GM20000 (cell line): ENCODE data around the gene ELOVL4.

ENCODE experiments used
- DNase-seq: peaks from one replicate; pipeline ENCODE4 v3.0.0; 2012; ENCODE audit warnings: low spot score
- TF ChIP-seq, protein P1 (sequence below): IDR thresholded peaks from 2 replicates; pipeline ENCODE4 v1.5.1; 2012; ENCODE audit warnings: mild to moderate bottlenecking, control low read depth; ENCODE audit errors: extremely low read depth, missing control alignments

ELOVL4 gene

DNA sequence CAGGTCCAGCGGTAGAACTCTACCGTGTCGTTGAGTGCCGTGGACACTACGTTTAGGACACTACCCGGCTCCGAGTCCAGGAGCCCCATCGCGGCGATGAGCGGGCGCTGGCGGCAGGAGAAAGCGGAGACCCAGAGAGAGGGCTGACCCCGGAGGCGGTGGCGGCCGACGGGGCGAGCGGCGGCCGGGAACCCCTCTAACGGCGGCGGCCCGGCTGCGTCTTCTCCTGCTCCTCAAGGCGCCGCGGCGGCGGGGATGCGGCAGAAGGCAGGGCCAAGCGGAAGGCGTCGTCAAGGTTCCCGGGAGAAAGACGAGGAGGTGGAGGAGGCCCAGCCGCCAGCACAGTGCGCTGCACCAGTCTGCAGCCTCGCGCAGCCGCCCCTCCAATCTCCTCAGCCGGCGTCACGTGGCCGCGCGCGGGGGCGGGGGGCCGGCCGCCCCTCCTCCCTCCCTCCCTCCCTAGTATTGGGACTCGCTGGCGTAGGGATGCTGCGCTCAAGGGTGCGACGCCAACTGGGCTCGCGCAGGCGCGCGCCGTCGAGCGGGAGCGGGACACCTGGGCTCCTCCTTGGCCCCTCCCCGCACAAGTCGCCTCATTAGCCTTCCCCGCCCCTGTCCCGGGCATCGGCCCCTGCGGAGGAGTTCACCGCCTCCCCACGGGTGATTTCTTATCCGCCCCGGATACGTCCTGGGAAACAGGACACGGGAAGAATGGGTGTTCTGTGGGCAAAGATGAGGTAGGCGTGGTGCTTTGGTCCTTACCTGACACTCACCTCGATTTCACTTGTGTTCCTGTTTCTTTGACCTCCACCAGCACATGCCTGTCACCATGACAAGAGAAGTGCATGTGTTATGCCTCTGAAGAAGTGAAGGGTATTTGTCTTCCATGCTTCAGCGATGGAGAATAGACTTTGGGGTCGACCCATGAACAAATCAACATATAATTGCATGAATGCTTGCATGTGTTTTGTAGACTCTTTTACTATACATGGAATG lies at the start of gene ELOVL4:
TSS of gene ELOVL4 (minus strand) at position 363 of the 996 bp plus-strand sequence. CDS start at position 89, 274 bp downstream.
- TF ChIP-seq, protein P1, sequence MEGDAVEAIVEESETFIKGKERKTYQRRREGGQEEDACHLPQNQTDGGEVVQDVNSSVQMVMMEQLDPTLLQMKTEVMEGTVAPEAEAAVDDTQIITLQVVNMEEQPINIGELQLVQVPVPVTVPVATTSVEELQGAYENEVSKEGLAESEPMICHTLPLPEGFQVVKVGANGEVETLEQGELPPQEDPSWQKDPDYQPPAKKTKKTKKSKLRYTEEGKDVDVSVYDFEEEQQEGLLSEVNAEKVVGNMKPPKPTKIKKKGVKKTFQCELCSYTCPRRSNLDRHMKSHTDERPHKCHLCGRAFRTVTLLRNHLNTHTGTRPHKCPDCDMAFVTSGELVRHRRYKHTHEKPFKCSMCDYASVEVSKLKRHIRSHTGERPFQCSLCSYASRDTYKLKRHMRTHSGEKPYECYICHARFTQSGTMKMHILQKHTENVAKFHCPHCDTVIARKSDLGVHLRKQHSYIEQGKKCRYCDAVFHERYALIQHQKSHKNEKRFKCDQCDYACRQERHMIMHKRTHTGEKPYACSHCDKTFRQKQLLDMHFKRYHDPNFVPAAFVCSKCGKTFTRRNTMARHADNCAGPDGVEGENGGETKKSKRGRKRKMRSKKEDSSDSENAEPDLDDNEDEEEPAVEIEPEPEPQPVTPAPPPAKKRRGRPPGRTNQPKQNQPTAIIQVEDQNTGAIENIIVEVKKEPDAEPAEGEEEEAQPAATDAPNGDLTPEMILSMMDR: no peak
- DNase-seq: peak; percentile 55

DNA sequence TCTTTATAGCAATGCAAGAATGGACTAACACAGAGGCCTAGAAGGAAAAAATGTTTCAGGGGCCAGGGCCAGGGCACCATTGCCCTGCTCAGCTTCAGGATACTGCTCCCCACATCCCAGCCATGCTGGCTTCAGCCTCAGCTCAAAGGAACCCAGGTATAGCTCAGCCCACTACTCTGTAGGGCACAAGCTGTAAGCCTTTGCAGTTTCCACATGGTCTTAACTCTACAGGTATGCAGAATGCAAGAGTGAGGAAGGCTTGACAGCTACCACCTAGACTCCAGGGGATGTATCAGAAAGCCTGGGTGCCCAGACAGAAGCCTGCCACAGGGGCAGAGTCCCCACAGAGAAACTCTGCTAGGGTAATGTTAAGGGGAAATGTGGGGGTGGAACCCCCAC lies 46.6 kb upstream of the ELOVL4 start:
- DNase-seq: no peak
- TF ChIP-seq, protein P1: no peak

DNA sequence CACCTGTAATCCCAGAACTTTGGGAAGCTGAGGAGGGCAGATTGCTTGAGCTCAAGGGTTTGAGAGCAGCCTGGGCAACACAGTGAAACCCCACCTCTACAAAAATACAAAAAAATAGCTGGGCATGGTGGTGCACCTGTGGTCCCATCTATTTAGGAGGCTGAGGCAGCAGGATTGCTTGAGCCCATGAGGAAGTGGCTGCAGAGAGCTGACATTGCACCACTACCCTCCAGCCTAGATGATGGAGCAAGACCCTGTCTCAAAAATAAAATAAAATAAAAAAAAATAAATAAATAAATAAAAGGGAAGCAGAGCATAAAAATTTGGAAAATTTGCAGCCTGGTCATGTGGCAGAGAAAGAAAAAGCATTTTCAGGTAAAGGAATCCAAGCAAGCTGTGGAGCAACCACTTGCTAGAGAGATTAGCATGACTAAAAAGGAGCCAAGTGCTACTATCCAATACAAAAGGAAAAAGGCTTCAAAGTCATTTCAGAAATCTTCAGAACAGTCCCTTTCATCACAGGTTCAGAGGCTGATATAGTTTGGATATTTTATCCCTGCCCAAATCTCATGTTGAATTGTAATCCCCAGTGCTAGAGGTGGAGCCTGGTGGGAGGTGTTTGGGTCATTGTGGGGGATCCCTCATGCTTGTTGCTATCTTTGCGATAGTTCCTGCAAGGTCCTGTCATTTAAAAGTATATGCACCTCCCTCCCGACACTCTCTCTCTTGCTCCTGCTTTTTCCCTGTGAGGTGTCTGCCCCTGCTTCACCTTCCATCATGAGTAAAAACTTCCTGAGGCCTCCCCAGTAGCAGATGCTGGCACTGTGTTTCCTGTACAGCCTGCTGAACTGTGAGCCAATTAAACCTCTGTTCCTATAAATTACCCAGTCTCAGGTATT lies 45.9 kb upstream of the ELOVL4 start:
- TF ChIP-seq, protein P1: no peak
- no peak for DNase-seq

DNA sequence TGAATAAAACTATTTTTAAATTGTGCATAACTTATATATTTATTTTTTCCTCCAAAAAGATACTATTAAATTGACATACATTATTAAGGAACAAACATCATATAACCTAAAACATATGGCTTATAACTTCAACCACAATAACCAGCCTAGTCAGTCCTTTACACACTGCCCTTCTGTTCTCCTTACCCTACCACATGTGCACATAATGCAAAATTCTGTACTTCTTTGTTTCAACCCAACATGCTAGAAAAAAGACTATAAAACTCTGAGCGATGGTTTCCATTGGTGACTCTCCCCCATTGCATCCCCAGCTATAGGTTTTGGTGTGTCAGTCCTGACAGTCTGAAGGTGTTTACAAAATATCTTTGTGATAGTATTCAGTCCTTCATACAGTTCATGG lies 42.3 kb upstream of the ELOVL4 start:
- no peak for DNase-seq
- TF ChIP-seq, protein P1: no peak

DNA sequence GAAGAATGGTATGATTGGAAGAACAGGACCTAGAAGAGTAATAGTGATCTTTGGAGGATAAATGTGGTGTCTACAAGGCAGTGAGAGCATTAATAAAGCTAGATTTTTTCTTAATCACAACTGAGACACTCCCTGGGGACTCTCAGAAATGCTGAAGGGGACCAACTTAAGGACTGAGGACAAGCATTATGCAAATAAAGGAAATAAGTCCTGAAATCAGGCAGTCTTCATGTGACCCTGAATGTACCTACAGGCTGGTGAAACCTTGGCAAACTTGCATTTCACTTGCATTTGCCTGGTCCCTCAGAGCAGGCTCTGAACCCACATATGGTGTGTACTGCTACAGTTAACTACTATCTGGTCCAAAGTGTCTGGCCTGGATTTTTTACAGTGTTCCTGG lies 37.8 kb upstream of the ELOVL4 start:
- DNase-seq: no peak
- TF ChIP-seq, protein P1: no peak

DNA sequence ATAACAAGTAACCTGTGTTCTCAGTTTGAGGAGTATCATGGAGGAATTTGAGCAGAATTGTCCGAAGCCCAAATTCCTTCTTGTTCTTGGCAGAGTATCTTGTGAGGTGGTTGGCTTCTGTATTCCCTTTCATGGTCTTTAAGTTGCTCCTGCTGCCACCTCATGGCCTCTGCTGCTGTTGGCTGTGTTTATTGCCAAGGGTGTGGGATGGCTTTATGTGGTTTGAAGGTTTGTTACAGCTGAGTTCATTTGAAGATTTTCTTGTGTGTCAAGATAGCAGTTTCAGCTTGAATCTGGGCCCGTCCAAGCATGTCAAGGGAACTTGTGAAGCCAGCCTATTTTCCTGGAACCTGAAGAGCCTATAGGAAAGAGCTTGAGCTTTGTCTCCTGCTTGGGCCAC lies 36.9 kb upstream of the ELOVL4 start:
- no peak for DNase-seq
- TF ChIP-seq, protein P1: no peak
